Measurements from ENCODE around the gene CYP1A1. TPM values are rescaled to one million over a fixed set of nuclear protein-coding genes. Genes with fewer than 3 reads are reported as not detected.

CYP1A1 gene
- total RNA-seq, 1 experiment from 2014 or later = not detected

DNA sequence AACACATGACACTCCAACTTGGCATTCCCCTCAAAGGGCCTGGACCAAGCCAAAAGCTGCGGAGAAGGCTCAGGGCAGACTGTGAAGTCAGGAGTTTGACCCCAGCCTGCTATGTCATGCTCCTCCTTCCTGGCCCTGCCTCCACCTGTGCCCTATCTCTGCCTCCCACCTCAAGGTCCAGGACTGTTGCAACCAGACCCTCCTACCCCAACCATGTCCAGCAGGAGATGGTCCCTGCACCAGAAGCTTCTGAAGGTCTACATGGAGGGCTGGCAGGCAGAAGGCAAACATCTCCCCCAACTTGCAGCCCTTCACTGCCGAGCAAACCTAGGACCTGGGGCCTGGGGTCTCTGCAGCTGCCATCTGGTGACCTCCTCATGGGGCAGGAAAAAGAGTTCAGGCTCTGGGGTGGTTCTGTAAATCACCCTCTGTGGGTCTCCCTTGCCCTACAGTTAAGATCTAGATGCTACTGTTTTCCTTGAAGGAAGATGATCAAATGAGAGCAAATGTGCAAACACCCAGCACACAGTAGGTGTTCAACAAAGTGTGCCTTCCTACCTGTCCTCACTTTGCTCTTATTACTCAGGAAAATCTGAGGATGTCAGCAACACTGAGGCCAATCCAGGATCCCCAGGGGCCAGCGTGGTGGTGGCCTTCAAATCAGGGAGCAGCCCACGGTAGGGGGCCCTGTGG lies 45.0 kb upstream of the CYP1A1 start:
- CTCF ChIA-PET = interaction anchor here (0.6 to 26.4 kb wide), 53 partner anchors 8 to 544 kb away, joined by 3 to 632 read pairs (median 6); partner anchors contain the start of genes EDC3, RPP25 and ULK3
- TF ChIP-seq, protein P1, sequence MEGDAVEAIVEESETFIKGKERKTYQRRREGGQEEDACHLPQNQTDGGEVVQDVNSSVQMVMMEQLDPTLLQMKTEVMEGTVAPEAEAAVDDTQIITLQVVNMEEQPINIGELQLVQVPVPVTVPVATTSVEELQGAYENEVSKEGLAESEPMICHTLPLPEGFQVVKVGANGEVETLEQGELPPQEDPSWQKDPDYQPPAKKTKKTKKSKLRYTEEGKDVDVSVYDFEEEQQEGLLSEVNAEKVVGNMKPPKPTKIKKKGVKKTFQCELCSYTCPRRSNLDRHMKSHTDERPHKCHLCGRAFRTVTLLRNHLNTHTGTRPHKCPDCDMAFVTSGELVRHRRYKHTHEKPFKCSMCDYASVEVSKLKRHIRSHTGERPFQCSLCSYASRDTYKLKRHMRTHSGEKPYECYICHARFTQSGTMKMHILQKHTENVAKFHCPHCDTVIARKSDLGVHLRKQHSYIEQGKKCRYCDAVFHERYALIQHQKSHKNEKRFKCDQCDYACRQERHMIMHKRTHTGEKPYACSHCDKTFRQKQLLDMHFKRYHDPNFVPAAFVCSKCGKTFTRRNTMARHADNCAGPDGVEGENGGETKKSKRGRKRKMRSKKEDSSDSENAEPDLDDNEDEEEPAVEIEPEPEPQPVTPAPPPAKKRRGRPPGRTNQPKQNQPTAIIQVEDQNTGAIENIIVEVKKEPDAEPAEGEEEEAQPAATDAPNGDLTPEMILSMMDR (IDR thresholded peaks at IDR 0.05; ENCODE audit: unreplicated experiment) = no peak
- no peak overlapping the region for H3K27ac Mint-ChIP-seq (ENCODE audit: low read depth, unreplicated experiment)
- no peak for DNase-seq (ENCODE audit: unreplicated experiment)
- H3K27me3 Mint-ChIP-seq (ENCODE audit: insufficient read depth, unreplicated experiment) = no peaks in the 10 kb centered on the region
- POLR2A ChIA-PET = interaction anchor here (0.6 to 2.2 kb wide), 17 partner anchors 10 to 746 kb away, joined by 3 to 13 read pairs (median 4); partner anchors contain the start of genes CSK and FAM219B
- H3K4me3 Mint-ChIP-seq (ENCODE audit: unreplicated experiment) = no peak overlapping the region
- intact Hi-C loops (cut with micrococcal nuclease) = no loop called here
- no TSS peak for BruUV-seq (replicated peaks)
- H3K36me3 Mint-ChIP-seq (ENCODE audit: insufficient read depth, unreplicated experiment) = peaks cover 4% of the 10 kb centered on the region
- peaks cover 6% of the 10 kb centered on the region for H3K4me1 Mint-ChIP-seq (ENCODE audit: insufficient read depth, unreplicated experiment)
- no peaks in the 10 kb centered on the region for H3K9me3 Mint-ChIP-seq (ENCODE audit: unreplicated experiment)

DNA sequence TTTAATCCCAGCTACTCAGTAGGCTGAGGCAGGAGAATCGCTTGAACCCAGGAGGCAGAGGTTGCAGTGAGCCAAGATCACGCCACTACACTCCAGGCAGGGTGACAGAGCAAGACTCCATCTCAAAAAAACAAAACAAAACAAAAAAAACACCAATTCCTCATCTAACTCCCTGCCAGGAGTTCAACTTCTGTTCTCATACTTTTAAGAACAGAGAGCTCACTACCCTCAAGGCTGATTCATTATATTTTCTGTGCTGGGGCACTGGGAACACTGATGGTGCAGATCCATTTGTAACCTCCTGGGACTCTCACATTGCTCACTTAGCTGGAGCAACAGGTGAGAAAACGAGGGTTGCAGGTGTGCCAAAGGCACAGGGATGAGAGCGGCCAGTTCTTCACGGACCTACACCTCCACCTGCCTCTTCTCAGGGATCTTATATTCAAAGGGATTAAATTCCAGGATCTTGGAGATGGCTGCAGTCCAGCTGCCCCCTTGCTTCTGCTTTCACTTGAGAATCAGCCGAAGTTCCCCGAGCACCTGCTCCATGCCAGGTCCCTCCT lies 44.2 kb upstream of the CYP1A1 start:
- DNase-seq (ENCODE audit: unreplicated experiment) = no peak

DNA sequence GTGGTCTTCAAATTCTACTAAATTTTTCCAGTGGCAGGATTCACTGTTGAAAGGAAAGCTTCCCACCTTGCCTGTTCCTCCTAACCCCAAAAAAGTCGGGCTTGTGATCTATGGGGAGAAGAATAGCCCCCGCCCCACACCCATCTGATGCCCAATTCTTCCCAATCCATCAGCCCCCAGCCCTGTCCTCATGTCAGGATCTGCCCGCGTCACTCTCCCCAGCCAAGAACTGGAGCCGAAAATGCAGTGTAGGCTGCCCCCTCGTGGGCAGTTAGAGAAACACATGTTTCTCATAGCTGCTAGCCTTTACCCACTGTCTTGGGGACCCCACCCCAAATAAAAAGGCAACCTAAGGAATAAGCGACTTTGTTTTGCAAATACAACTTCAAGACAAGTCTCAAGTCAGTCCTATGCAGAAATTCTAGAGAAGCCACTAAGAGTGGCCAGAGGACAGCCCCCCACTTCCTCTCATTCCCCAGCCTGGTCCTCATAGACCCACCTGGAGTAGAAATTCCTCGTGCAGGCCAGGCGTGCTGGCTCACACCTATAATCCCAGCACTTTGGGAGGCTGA lies 43.5 kb upstream of the CYP1A1 start:
- ChIA-PET CTCF (interaction anchor here (0.5 to 26.4 kb wide), 48 partner anchors 10 to 794 kb away, joined by 3 to 632 read pairs (median 6); partner anchors contain the start of genes CYP1A1, EDC3, RPP25 and ULK3), POLR2A (interaction anchor here (0.6 to 2.2 kb wide), 7 partner anchors 9 to 571 kb away, joined by 3 to 9 read pairs (median 3); no protein-coding TSS in a partner anchor)
- no TSS peak for BruUV-seq (replicated peaks)
- Mint-ChIP-seq H3K36me3 (ENCODE audit: insufficient read depth, unreplicated experiment) (peaks cover 4% of the 10 kb centered on the region), H3K4me1 (ENCODE audit: insufficient read depth, unreplicated experiment) (peaks cover 6% of the 10 kb centered on the region), H3K27me3 (ENCODE audit: insufficient read depth, unreplicated experiment) (no peaks in the 10 kb centered on the region), H3K27ac (ENCODE audit: low read depth, unreplicated experiment) (no peak overlapping the region), H3K9me3 (ENCODE audit: unreplicated experiment) (no peaks in the 10 kb centered on the region), H3K4me3 (ENCODE audit: unreplicated experiment) (no peak overlapping the region)
- peak; percentile 70 for DNase-seq (ENCODE audit: unreplicated experiment)
- TF ChIP-seq, protein P1 (IDR thresholded peaks at IDR 0.05; ENCODE audit: unreplicated experiment) = peak; percentile 81
- intact Hi-C loops (cut with micrococcal nuclease) = loop anchor here (1.0 to 10.0 kb wide), 3 partner anchors 134 to 397 kb away; partner anchors contain the start of gene UBL7

More for the DNA sequence above, 44.2 kb upstream of the CYP1A1 start:
- Mint-ChIP-seq H3K36me3 (ENCODE audit: insufficient read depth, unreplicated experiment) (peaks cover 4% of the 10 kb centered on the region), H3K4me3 (ENCODE audit: unreplicated experiment) (no peak overlapping the region), H3K4me1 (ENCODE audit: insufficient read depth, unreplicated experiment) (peaks cover 6% of the 10 kb centered on the region), H3K27me3 (ENCODE audit: insufficient read depth, unreplicated experiment) (no peaks in the 10 kb centered on the region), H3K27ac (ENCODE audit: low read depth, unreplicated experiment) (no peak overlapping the region), H3K9me3 (ENCODE audit: unreplicated experiment) (no peaks in the 10 kb centered on the region)
- intact Hi-C loops (cut with micrococcal nuclease) = loop anchor here (1.0 to 10.0 kb wide), 3 partner anchors 134 to 397 kb away; partner anchors contain the start of gene UBL7
- BruUV-seq (replicated peaks) = no TSS peak
- TF ChIP-seq, protein P1 (IDR thresholded peaks at IDR 0.05; ENCODE audit: unreplicated experiment) = no peak
- ChIA-PET POLR2A (interaction anchor here (0.6 to 2.2 kb wide), 9 partner anchors 8 to 746 kb away, joined by 3 to 9 read pairs (median 3); no protein-coding TSS in a partner anchor), CTCF (interaction anchor here (0.6 to 26.4 kb wide), 54 partner anchors 10 to 538 kb away, joined by 3 to 632 read pairs (median 6); partner anchors contain the start of genes CYP1A1, EDC3, RPP25 and ULK3)

Measured in MCF 10A (cell line).